ENCODE results near the gene CRLF3. TPM values are rescaled to one million over a fixed set of nuclear protein-coding genes. Genes with fewer than 3 reads are reported as not detected.

The CRLF3 gene
- total and polyA plus RNA-seq, 10 of the 15 experiments (the other 5 are each of a cell fraction or from before 2014, with no cell fraction given): 10.0 to 39.2 (median 26.7) TPM

DNA sequence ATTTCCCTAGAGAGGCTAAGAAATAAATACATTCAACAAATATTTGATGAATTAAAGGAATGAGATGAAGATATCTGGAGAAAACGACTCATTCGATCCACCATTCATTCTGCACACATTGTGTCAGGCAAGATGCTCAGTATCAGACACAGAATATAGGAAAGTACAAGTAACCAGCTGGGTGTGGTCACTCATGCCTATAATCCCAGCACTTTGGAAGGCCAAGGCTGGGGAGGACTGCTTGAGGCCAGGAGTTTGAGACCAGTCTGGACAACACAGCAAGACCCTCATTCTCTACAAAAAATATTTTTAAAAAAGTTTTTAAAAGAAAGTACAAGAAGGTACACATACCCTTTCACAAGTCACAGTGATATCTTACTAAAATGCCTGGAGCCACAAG is 42.3 kb downstream of the CRLF3 start:
- ChIA-PET POLR2A (no interaction called here), SMC1A (ENCODE audit: uncharacterized antibody, unreplicated experiment) (no interaction called here), RAD21 (ENCODE audit: unreplicated experiment) (no interaction called here), CTCF (no interaction called here)
- H3K79me2 ChIP-seq (ENCODE audit: control insufficient read depth, insufficient read depth, low read length): no peaks in the 10 kb centered on the region
- no peak overlapping the region for H3K27ac ChIP-seq (ENCODE audit: control insufficient read depth, insufficient read depth)
- no peak for TF ChIP-seq TCF12 (IDR thresholded peaks at IDR 0.05; ENCODE audit: low read depth, low read length)
- no peak for TF ChIP-seq KLF5 (IDR thresholded peaks at IDR 0.05; ENCODE audit: partially characterized antibody)
- no peak overlapping the region for H3K4me2 ChIP-seq (ENCODE audit: control insufficient read depth, insufficient read depth)
- in situ Hi-C loops (cut with MboI) (no loop called here), intact Hi-C loops (cut with micrococcal nuclease; ENCODE audit: unreplicated experiment) (no loop called here)
- FAIRE-seq (no peak), DNase-seq (ENCODE audit: low read depth, low spot score) (no peak), ATAC-seq (no peak)
- 91% methylated on average over 2 of the region's 2 CpGs for WGBS (ENCODE audit: insufficient coverage, insufficient replicate concordance, low lambda C conversion rate, missing lambda C conversion rate)
- TSS peak; percentile 22 for BruUV-seq (replicated peaks)
- H2AFZ ChIP-seq (ENCODE audit: control insufficient read depth, low read depth, low read length): no peak overlapping the region
- peaks cover 2 to 24% of the 10 kb centered on the region in 2 experiments for H3K36me3 ChIP-seq (ENCODE audit: control insufficient read depth in 2 of 2, insufficient read depth in 2 of 2, low read length in 1 of 2)
- H3K27me3 ChIP-seq (replicated peaks in 1 of 2; ENCODE audit: control insufficient read depth in 2 of 2, insufficient read depth in 2 of 2, low read length in 1 of 2): no peaks in the 10 kb centered on the region
- H3K9me3 ChIP-seq (replicated peaks; ENCODE audit: control insufficient read depth, insufficient read depth, low read length): no peaks in the 10 kb centered on the region
- H3K4me3 ChIP-seq: no peak overlapping the region
- no peaks in the 10 kb centered on the region for H4K20me1 ChIP-seq (ENCODE audit: control insufficient read depth, insufficient read depth)
- H3K4me1 ChIP-seq (ENCODE audit: control insufficient read depth, insufficient read depth, low read length): peaks cover 3% of the 10 kb centered on the region
- H3K9ac ChIP-seq (ENCODE audit: control insufficient read depth, insufficient read depth, low read length): no peak overlapping the region

DNA sequence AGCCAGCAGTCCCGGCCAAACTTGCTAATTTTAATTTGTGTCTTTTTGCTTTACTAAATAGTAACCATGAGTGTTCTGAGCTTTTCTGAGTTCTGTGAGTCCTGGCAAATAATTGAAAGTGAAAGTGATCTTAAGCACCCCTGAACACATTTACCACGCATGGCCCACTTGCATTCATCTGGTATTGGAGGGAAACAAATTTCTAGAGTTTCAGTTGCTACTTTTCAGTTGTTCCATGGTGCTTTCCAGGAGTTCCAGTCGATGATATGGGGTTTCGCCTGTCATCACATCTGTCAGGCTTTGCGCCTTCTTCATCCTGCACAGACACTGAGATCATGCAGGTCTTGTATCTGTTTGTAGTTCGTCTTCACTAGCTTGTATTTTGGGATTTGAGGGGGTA is 44.1 kb downstream of the CRLF3 start:
- ChIA-PET RAD21 (ENCODE audit: unreplicated experiment) (interaction anchor here (1.4 kb wide), 1 partner anchor 44 kb away, joined by 4 read pairs; the partner anchor contains the start of gene CRLF3), SMC1A (ENCODE audit: uncharacterized antibody, unreplicated experiment) (interaction anchor here (0.7 to 1.7 kb wide), 4 partner anchors 10 to 46 kb away, joined by 3 to 5 read pairs (median 4); no protein-coding TSS in a partner anchor), POLR2A (interaction anchor here (0.6 to 1.4 kb wide), 4 partner anchors 29 to 373 kb away, joined by 3 to 5 read pairs (median 4); no protein-coding TSS in a partner anchor), CTCF (interaction anchor here (1.1 to 1.7 kb wide), 3 partner anchors 9 to 434 kb away, joined by 3 to 11 read pairs (median 3); partner anchors contain the start of gene CRLF3)
- DNase-seq (ENCODE audit: low read depth, low spot score) (peak; percentile 47), ATAC-seq (peak; percentile 87), FAIRE-seq (no peak)
- WGBS (ENCODE audit: insufficient coverage, insufficient replicate concordance, low lambda C conversion rate, missing lambda C conversion rate): 62% methylated on average over 6 of the region's 6 CpGs
- in situ Hi-C loops (cut with MboI) (no loop called here), intact Hi-C loops (cut with micrococcal nuclease; ENCODE audit: unreplicated experiment) (no loop called here)
- H3K4me3 ChIP-seq: no peak overlapping the region
- peaks cover 3% of the 10 kb centered on the region for H3K4me1 ChIP-seq (ENCODE audit: control insufficient read depth, insufficient read depth, low read length)
- H3K79me2 ChIP-seq (ENCODE audit: control insufficient read depth, insufficient read depth, low read length): no peaks in the 10 kb centered on the region
- peak overlapping the region; percentile 55; the same call in 1 of the 2 replicates for H3K27ac ChIP-seq (ENCODE audit: control insufficient read depth, insufficient read depth)
- H3K4me2 ChIP-seq (ENCODE audit: control insufficient read depth, insufficient read depth): peak overlapping the region; percentile 11; the same call in 1 of the 2 replicates
- no peak overlapping the region for H2AFZ ChIP-seq (ENCODE audit: control insufficient read depth, low read depth, low read length)
- H3K27me3 ChIP-seq (replicated peaks in 1 of 2; ENCODE audit: control insufficient read depth in 2 of 2, insufficient read depth in 2 of 2, low read length in 1 of 2): no peaks in the 10 kb centered on the region
- H3K9ac ChIP-seq (ENCODE audit: control insufficient read depth, insufficient read depth, low read length): no peak overlapping the region
- BruUV-seq (replicated peaks): no TSS peak
- no peaks in the 10 kb centered on the region for H4K20me1 ChIP-seq (ENCODE audit: control insufficient read depth, insufficient read depth)
- peaks cover 2 to 14% of the 10 kb centered on the region in 2 experiments for H3K36me3 ChIP-seq (ENCODE audit: control insufficient read depth in 2 of 2, insufficient read depth in 2 of 2, low read length in 1 of 2)
- H3K9me3 ChIP-seq (replicated peaks; ENCODE audit: control insufficient read depth, insufficient read depth, low read length): no peaks in the 10 kb centered on the region
- TF ChIP-seq MEF2B (IDR thresholded peaks at IDR 0.05; ENCODE audit: partially characterized antibody, poor library complexity, severe bottlenecking): no peak
- TF ChIP-seq, protein P1, sequence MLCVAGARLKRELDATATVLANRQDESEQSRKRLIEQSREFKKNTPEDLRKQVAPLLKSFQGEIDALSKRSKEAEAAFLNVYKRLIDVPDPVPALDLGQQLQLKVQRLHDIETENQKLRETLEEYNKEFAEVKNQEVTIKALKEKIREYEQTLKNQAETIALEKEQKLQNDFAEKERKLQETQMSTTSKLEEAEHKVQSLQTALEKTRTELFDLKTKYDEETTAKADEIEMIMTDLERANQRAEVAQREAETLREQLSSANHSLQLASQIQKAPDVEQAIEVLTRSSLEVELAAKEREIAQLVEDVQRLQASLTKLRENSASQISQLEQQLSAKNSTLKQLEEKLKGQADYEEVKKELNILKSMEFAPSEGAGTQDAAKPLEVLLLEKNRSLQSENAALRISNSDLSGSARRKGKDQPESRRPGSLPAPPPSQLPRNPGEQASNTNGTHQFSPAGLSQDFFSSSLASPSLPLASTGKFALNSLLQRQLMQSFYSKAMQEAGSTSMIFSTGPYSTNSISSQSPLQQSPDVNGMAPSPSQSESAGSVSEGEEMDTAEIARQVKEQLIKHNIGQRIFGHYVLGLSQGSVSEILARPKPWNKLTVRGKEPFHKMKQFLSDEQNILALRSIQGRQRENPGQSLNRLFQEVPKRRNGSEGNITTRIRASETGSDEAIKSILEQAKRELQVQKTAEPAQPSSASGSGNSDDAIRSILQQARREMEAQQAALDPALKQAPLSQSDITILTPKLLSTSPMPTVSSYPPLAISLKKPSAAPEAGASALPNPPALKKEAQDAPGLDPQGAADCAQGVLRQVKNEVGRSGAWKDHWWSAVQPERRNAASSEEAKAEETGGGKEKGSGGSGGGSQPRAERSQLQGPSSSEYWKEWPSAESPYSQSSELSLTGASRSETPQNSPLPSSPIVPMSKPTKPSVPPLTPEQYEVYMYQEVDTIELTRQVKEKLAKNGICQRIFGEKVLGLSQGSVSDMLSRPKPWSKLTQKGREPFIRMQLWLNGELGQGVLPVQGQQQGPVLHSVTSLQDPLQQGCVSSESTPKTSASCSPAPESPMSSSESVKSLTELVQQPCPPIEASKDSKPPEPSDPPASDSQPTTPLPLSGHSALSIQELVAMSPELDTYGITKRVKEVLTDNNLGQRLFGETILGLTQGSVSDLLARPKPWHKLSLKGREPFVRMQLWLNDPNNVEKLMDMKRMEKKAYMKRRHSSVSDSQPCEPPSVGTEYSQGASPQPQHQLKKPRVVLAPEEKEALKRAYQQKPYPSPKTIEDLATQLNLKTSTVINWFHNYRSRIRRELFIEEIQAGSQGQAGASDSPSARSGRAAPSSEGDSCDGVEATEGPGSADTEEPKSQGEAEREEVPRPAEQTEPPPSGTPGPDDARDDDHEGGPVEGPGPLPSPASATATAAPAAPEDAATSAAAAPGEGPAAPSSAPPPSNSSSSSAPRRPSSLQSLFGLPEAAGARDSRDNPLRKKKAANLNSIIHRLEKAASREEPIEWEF (IDR thresholded peaks at IDR 0.05; ENCODE audit: insufficient replicate concordance, low read depth, low read length): no peak
- TF ChIP-seq, protein P2, sequence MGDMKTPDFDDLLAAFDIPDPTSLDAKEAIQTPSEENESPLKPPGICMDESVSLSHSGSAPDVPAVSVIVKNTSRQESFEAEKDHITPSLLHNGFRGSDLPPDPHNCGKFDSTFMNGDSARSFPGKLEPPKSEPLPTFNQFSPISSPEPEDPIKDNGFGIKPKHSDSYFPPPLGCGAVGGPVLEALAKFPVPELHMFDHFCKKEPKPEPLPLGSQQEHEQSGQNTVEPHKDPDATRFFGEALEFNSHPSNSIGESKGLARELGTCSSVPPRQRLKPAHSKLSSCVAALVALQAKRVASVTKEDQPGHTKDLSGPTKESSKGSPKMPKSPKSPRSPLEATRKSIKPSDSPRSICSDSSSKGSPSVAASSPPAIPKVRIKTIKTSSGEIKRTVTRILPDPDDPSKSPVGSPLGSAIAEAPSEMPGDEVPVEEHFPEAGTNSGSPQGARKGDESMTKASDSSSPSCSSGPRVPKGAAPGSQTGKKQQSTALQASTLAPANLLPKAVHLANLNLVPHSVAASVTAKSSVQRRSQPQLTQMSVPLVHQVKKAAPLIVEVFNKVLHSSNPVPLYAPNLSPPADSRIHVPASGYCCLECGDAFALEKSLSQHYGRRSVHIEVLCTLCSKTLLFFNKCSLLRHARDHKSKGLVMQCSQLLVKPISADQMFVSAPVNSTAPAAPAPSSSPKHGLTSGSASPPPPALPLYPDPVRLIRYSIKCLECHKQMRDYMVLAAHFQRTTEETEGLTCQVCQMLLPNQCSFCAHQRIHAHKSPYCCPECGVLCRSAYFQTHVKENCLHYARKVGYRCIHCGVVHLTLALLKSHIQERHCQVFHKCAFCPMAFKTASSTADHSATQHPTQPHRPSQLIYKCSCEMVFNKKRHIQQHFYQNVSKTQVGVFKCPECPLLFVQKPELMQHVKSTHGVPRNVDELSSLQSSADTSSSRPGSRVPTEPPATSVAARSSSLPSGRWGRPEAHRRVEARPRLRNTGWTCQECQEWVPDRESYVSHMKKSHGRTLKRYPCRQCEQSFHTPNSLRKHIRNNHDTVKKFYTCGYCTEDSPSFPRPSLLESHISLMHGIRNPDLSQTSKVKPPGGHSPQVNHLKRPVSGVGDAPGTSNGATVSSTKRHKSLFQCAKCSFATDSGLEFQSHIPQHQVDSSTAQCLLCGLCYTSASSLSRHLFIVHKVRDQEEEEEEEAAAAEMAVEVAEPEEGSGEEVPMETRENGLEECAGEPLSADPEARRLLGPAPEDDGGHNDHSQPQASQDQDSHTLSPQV (IDR thresholded peaks at IDR 0.05): no peak
- TF ChIP-seq KLF5 (IDR thresholded peaks at IDR 0.05; ENCODE audit: partially characterized antibody): no peak
- TF ChIP-seq HDAC6 (IDR thresholded peaks at IDR 0.05; ENCODE audit: unreplicated experiment): no peak
- no peak for TF ChIP-seq TBL1XR1 (IDR thresholded peaks at IDR 0.05; ENCODE audit: low read depth, low read length)

All from GM12878 (cell line).